PC-9 (cell line): ENCODE data around the gene ANXA3. TPM values are rescaled to one million over a fixed set of nuclear protein-coding genes. Genes with fewer than 3 reads are reported as not detected.
"Not testable (repeated sequence)": the region's sequence is repeated elsewhere in the genome, so short reads cannot be mapped to it uniquely, and the experiment has no call there.

ENCODE experiments used
- Bru-seq: library from RNA; stranded (reverse); fragments of 400-500 nt; gene quantifications from one replicate; lab custom pipeline; 2021; lab: Mats Ljungman, UMichigan
- BruChase-seq, 2 experiments: library from RNA; stranded (reverse); fragments of 400-500 nt; gene quantifications; one replicate each; lab custom pipeline; 2021; lab: Mats Ljungman, UMichigan
- BruUV-seq: library from RNA; stranded (reverse); fragments of 400-500 nt; replicated peaks from 2 replicates; lab custom pipeline; 2021; lab: Mats Ljungman, UMichigan
- CTCF ChIA-PET: fragments of 300-600 bp; sonication (Branson Sonifier 250); formaldehyde crosslinking; loops from one replicate; lab custom pipeline; 2022; ENCODE audit warnings: antibody characterized with exemption; lab: Charles Lee
- POLR2A ChIA-PET: fragments of 300-600 bp; sonication (Branson Sonifier 250); formaldehyde crosslinking; loops from one replicate; lab custom pipeline; 2022; ENCODE audit warnings: antibody characterized with exemption; ENCODE audit not compliant: unreplicated experiment; lab: Charles Lee
- DNase-seq, 2 experiments: peaks; one replicate each; pipeline versions ENCODE4 v3.0.0 to v3.0.0-alpha.2; 2015 to 2022; ENCODE audit warnings: mixed read lengths in 1 of 2
- H2AFZ ChIP-seq: fragments of 200-600 bp; sonication (generic); 2 replicates; pipeline ENCODE4 v1.8.1; 2017; ENCODE audit warnings: antibody characterized with exemption
- H3F3A ChIP-seq: fragments of 200-600 bp; sonication (generic); 2 replicates; pipeline ENCODE4 v1.8.1; 2017; ENCODE audit warnings: antibody characterized with exemption, mild to moderate bottlenecking, low read depth; ENCODE audit not compliant: insufficient read depth
- H3K27ac ChIP-seq: fragments of 200-600 bp; sonication (generic); 2 replicates; pipeline ENCODE4 v1.6.1; 2016; ENCODE audit warnings: mixed run types
- H3K27me3 ChIP-seq: fragments of 200-600 bp; sonication (generic); 2 replicates; pipeline ENCODE4 v1.6.1; 2016; ENCODE audit warnings: low read depth, mixed run types; ENCODE audit not compliant: insufficient read depth
- H3K36me3 ChIP-seq: fragments of 200-600 bp; sonication (generic); 2 replicates; pipeline ENCODE4 v1.6.1; 2016; ENCODE audit warnings: low read depth, mixed run types
- H3K4me1 ChIP-seq: fragments of 200-600 bp; sonication (generic); replicated peaks from 2 replicates; pipeline ENCODE4 v1.6.1; 2016; ENCODE audit warnings: mixed run types; ENCODE audit not compliant: insufficient read depth
- H3K4me2 ChIP-seq: fragments of 200-600 bp; sonication (generic); 2 replicates; pipeline ENCODE4 v1.6.1; 2017; ENCODE audit warnings: mixed run types
- H3K4me3 ChIP-seq: fragments of 200-600 bp; sonication (generic); 2 replicates; pipeline ENCODE4 v1.6.1; 2016; ENCODE audit warnings: mixed run types
- H3K79me2 ChIP-seq: fragments of 200-600 bp; sonication (generic); 2 replicates; pipeline ENCODE4 v1.6.1; 2017; ENCODE audit warnings: low read depth, mixed run types
- H3K9me2 ChIP-seq: fragments of 200-600 bp; sonication (generic); 2 replicates; pipeline ENCODE4 v1.8.1; 2017; ENCODE audit warnings: mild to moderate bottlenecking; ENCODE audit not compliant: insufficient read depth
- H3K9me3 ChIP-seq: fragments of 200-600 bp; sonication (generic); 2 replicates; pipeline ENCODE4 v1.8.1; 2016; ENCODE audit warnings: low read depth; ENCODE audit not compliant: insufficient read depth
- H4K20me1 ChIP-seq: fragments of 200-600 bp; sonication (generic); 2 replicates; pipeline ENCODE4 v1.8.1; 2017; ENCODE audit not compliant: insufficient read depth
- CTCF ChIP-seq: fragments of 200-600 bp; sonication (generic); conservative IDR thresholded peaks from 2 replicates; pipeline ENCODE4 v1.6.1; 2017; ENCODE audit warnings: mixed run types, antibody characterized with exemption, mild to moderate bottlenecking, moderate library complexity
- EZH2 ChIP-seq: fragments of 200-600 bp; sonication (generic); IDR thresholded peaks from 2 replicates; pipeline ENCODE4 v1.8.0; 2017; ENCODE audit warnings: antibody characterized with exemption, low read depth
- intact Hi-C: fragments of 100-400 bp; cut with micrococcal nuclease; formaldehyde crosslinking; loops from one replicate; pipeline ENCODE4 v1.10.0; 2022; ENCODE audit not compliant: unreplicated experiment
- long read RNA-seq: library from polyadenylated mRNA; stranded (forward); transcript quantifications from one replicate; pipeline ENCODE4 v2.0.0, GENCODE V29; 2022
- total RNA-seq: library from RNA; stranded (reverse); gene quantifications from 2 replicates; pipeline ENCODE4 v1.2.3, GENCODE V29; 2021

The ANXA3 gene
- total RNA-seq (139 and 140 TPM in 2 replicates), Bru-seq, nascent RNA (percentile 96 among the genes with signal in this experiment), BruChase-seq, experiment 1, labeled RNA remaining after a 2-hour chase (percentile 96 among the genes with signal in this experiment), BruChase-seq, experiment 2, labeled RNA remaining after a 6-hour chase (percentile 92 among the genes with signal in this experiment)
- long read RNA-seq, transcript ANXA3-201 (13 exons, 1,657 nt) = major isoform, 277 of 311 reads
- long read RNA-seq, partial matches to known transcripts = 13 of 311 reads
- long read RNA-seq, other reads (novel, unspliced or antisense) = 19 of 311 reads

GRCh38 chr4:78551420-78552351, at the start of gene ANXA3:
ANXA3 (plus strand) TSS chr4:78551770; CDS start chr4:78554474, 2,704 bp downstream.
- Histone ChIP-seq H3K27me3 (no peaks in the 10 kb centered on the region), H3F3A (peaks cover 25% of the 10 kb centered on the region), H4K20me1 (no peaks in the 10 kb centered on the region), H3K9me3 (no peaks in the 10 kb centered on the region), H3K4me1 (peaks cover 47% of the 10 kb centered on the region), H3K4me2 (peak within 1 kb of the TSS; percentile 93), H3K4me3 (peak within 1 kb of the TSS; percentile 88), H3K27ac (peak within 1 kb of the TSS; percentile 99), H3K36me3 (peaks cover 21% of the 10 kb centered on the region), H3K79me2 (peaks cover 35% of the 10 kb centered on the region), H2AFZ (peak within 1 kb of the TSS; percentile 76), H3K9me2 (no peaks in the 10 kb centered on the region)
- POLR2A ChIA-PET = interaction anchor here (0.6 to 1.5 kb wide), 6 partner anchors 10 to 856 kb away, joined by 3 to 10 read pairs (median 5); partner anchors contain the start of gene MRPL1
- no peak for TF ChIP-seq EZH2
- TF ChIP-seq CTCF = no peak
- peak; percentile 51 to 72 for DNase-seq
- BruUV-seq = TSS peak; percentile 67
- intact Hi-C loops = loop anchor here (1.0 to 5.0 kb wide), 4 partner anchors 9 to 495 kb away; no protein-coding TSS in a partner anchor
- CTCF ChIA-PET = no interaction called here

- H2AFZ ChIP-seq, H4K20me1 ChIP-seq, DNase-seq, BruUV-seq, H3K4me2 ChIP-seq, intact Hi-C loops, H3F3A ChIP-seq, POLR2A ChIA-PET, H3K4me1 ChIP-seq, H3K4me3 ChIP-seq, H3K9me2 ChIP-seq, CTCF ChIA-PET, H3K9me3 ChIP-seq, H3K27me3 ChIP-seq, H3K36me3 ChIP-seq, H3K27ac ChIP-seq, H3K79me2 ChIP-seq: not testable (repeated sequence)
Measured at GRCh38 chr4:78506260-78506659, 45.3 kb upstream of the ANXA3 start.

GRCh38 chr4:78509043-78509442, 42.5 kb upstream of the ANXA3 start:
- H3K4me1 ChIP-seq = no peaks in the 10 kb centered on the region
- no peaks in the 10 kb centered on the region for H3K36me3 ChIP-seq
- DNase-seq = no peak
- no peaks in the 10 kb centered on the region for H3K9me3 ChIP-seq
- BruUV-seq = no TSS peak
- ChIA-PET POLR2A (no interaction called here), CTCF (no interaction called here)
- no peaks in the 10 kb centered on the region for H4K20me1 ChIP-seq
- intact Hi-C loops = no loop called here
- no peak overlapping the region for H3K4me2 ChIP-seq
- no peaks in the 10 kb centered on the region for H3F3A ChIP-seq
- no peaks in the 10 kb centered on the region for H3K9me2 ChIP-seq
- H2AFZ ChIP-seq = no peak overlapping the region
- H3K27ac ChIP-seq = no peak overlapping the region
- no peaks in the 10 kb centered on the region for H3K27me3 ChIP-seq
- H3K79me2 ChIP-seq = no peaks in the 10 kb centered on the region
- no peak for TF ChIP-seq CTCF
- no peak for TF ChIP-seq EZH2
- H3K4me3 ChIP-seq = no peak overlapping the region
